ENCODE data around the gene EPRS1.
"Not testable (repeated sequence)": the region's sequence is repeated elsewhere in the genome, so short reads cannot be mapped to it uniquely, and the experiment has no call there.

EPRS1 gene

DNA sequence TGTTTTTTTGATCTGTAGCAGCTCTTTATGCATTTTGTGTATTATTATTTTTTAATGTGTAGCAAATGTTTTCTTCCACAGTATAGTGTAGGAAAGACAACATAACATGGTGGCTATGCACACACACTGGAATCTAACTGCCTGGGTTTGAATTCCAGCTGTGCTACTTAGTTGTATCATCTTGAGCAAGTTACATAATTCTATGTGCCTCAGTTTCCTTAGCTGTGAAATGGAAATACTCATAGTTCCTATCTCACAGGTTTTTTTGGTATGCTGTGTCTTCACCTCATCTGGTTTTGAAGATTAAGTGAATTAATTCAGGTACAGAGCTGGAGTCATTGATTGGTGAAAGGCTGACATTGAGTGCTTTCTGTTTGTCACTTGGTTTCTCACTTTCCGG, 46.4 kb upstream of the EPRS1 start:
- Histone ChIP-seq H2AFZ (ENCODE audit: low read length) (no peak overlapping the region), H3K9me3 (ENCODE audit: insufficient read depth, low read depth, low read length) (no peaks in the 10 kb centered on the region), H3K27me3 (ENCODE audit: insufficient read depth, low read length, poor library complexity, severe bottlenecking) (no peaks in the 10 kb centered on the region), H3K9ac (ENCODE audit: low read depth, low read length, poor library complexity, severe bottlenecking) (no peak overlapping the region), H3K4me2 (ENCODE audit: low read depth, low read length, poor library complexity, severe bottlenecking) (no peak overlapping the region), H4K20me1 (ENCODE audit: insufficient read depth, low read length, poor library complexity, severe bottlenecking) (peaks cover 17% of the 10 kb centered on the region), H3K4me3 (ENCODE audit: low read length, poor library complexity, severe bottlenecking) (no peak overlapping the region), H3F3A (ENCODE audit: low read depth) (no peaks in the 10 kb centered on the region; the same call in 1 of the 2 replicates), H3K36me3 (ENCODE audit: insufficient read depth, low read length) (no peaks in the 10 kb centered on the region), H3K4me1 (ENCODE audit: insufficient read depth, low read length, poor library complexity, severe bottlenecking) (peaks cover 22% of the 10 kb centered on the region), H3K79me2 (ENCODE audit: insufficient read depth, low read length) (peaks cover 46% of the 10 kb centered on the region), H3K9me2 (replicated peaks; ENCODE audit: low read depth, low read length) (no peaks in the 10 kb centered on the region)
- TF ChIP-seq, protein P1, sequence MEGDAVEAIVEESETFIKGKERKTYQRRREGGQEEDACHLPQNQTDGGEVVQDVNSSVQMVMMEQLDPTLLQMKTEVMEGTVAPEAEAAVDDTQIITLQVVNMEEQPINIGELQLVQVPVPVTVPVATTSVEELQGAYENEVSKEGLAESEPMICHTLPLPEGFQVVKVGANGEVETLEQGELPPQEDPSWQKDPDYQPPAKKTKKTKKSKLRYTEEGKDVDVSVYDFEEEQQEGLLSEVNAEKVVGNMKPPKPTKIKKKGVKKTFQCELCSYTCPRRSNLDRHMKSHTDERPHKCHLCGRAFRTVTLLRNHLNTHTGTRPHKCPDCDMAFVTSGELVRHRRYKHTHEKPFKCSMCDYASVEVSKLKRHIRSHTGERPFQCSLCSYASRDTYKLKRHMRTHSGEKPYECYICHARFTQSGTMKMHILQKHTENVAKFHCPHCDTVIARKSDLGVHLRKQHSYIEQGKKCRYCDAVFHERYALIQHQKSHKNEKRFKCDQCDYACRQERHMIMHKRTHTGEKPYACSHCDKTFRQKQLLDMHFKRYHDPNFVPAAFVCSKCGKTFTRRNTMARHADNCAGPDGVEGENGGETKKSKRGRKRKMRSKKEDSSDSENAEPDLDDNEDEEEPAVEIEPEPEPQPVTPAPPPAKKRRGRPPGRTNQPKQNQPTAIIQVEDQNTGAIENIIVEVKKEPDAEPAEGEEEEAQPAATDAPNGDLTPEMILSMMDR (conservative IDR thresholded peaks at IDR 0.05; ENCODE audit: low read length), result no peak
- TF ChIP-seq EZH2phosphoT487 (IDR thresholded peaks at IDR 0.05; ENCODE audit: borderline replicate concordance), result no peak

DNA sequence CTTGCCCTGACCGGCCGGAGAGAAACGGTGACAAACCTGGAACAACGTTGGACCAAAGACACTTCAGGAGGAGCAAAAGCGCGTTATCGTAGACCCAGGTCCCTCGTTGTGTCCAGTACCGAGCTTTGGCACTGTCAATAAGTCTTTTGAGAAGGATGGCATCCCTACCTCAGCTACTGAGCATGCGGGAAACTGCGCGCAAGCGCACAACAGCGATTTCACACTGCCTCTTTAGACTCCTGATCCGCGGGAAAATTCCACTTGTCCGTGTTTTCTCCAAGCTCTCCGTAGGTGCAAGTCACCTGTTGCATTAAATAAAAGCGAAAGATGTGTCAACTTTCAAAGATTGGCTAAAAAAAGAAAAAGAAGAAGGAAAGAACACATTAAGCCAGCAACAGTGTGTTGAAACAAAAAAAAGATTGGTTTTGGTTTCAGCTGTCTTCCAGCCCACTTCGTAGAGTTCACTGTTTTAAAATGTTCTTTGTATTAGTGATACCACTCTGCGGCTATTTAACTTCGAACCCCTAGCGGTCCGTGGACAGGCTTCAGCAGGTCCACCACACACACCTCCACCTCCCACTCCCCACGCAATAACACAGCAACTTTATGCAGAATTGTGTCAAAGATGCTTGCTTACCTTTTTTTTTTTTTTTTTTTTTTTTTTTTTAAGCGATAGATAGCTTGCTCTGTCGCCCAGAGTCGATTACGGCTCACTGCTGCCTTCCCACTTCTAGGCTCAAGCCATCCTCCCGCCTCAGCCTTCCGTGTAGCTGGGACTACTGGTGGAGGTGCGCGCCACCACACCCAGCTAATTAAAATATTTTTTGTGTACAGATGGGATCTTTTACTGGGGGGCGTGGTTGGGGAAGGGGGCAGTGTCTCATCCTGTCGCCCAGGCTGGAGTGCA, 43.6 kb upstream of the EPRS1 start, which contains the start of gene BPNT1:
TSS of gene BPNT1 (minus strand) at position 139 of the 907 bp plus-strand sequence. CDS start 9,942 bp downstream, outside the sequence.
- Histone ChIP-seq H3F3A (ENCODE audit: low read depth) (no peaks in the 10 kb centered on the region; the same call in 1 of the 2 replicates), H3K79me2 (ENCODE audit: insufficient read depth, low read length) (peaks cover 24% of the 10 kb centered on the region), H3K4me3 (ENCODE audit: low read length, poor library complexity, severe bottlenecking) (peak within 1 kb of the TSS; percentile 84), H3K9me2 (replicated peaks; ENCODE audit: low read depth, low read length) (no peaks in the 10 kb centered on the region), H3K9me3 (ENCODE audit: insufficient read depth, low read depth, low read length) (no peaks in the 10 kb centered on the region), H3K27me3 (ENCODE audit: insufficient read depth, low read length, poor library complexity, severe bottlenecking) (no peaks in the 10 kb centered on the region), H3K9ac (ENCODE audit: low read depth, low read length, poor library complexity, severe bottlenecking) (peak within 1 kb of the TSS; percentile 82), H3K4me1 (ENCODE audit: insufficient read depth, low read length, poor library complexity, severe bottlenecking) (peaks cover 12% of the 10 kb centered on the region), H3K4me2 (ENCODE audit: low read depth, low read length, poor library complexity, severe bottlenecking) (peak within 1 kb of the TSS; percentile 78), H2AFZ (ENCODE audit: low read length) (peak within 1 kb of the TSS; percentile 90), H3K36me3 (ENCODE audit: insufficient read depth, low read length) (no peaks in the 10 kb centered on the region), H4K20me1 (ENCODE audit: insufficient read depth, low read length, poor library complexity, severe bottlenecking) (peaks cover 6% of the 10 kb centered on the region)
- TF ChIP-seq, protein P1 (conservative IDR thresholded peaks at IDR 0.05; ENCODE audit: low read length), result peak; percentile 31; the same call in 1 of the 2 replicates
- no peak for TF ChIP-seq EZH2phosphoT487 (IDR thresholded peaks at IDR 0.05; ENCODE audit: borderline replicate concordance)

DNA sequence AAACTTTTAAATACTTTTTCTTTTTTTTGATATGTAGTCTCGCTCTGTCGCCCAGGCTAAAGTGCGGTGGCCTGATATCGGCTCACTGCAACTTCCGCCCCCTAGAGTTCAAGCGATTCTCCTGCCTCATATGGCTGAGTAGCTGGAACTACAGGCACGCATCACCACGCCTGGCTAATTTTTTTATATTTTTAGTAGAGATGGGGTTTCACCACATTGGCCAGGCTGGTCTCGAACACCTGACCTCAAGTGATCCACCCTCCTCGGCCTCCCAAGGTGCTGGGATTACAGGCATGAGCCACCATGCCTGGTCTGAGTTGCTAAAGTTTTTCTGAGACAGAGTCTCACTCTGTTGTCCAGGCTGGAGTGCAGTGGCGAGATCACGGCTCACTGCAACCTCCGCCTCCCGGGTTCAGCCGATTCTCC, 40.0 kb upstream of the EPRS1 start:
- H3K4me3 ChIP-seq (ENCODE audit: low read length, poor library complexity, severe bottlenecking); H2AFZ ChIP-seq (ENCODE audit: low read length); H3K4me2 ChIP-seq (ENCODE audit: low read depth, low read length, poor library complexity, severe bottlenecking); H3K36me3 ChIP-seq (ENCODE audit: insufficient read depth, low read length); H3K4me1 ChIP-seq (ENCODE audit: insufficient read depth, low read length, poor library complexity, severe bottlenecking); H3F3A ChIP-seq (ENCODE audit: low read depth); H3K27me3 ChIP-seq (ENCODE audit: insufficient read depth, low read length, poor library complexity, severe bottlenecking); H4K20me1 ChIP-seq (ENCODE audit: insufficient read depth, low read length, poor library complexity, severe bottlenecking); H3K9me2 ChIP-seq (replicated peaks; ENCODE audit: low read depth, low read length); H3K9me3 ChIP-seq (ENCODE audit: insufficient read depth, low read depth, low read length); H3K9ac ChIP-seq (ENCODE audit: low read depth, low read length, poor library complexity, severe bottlenecking): not testable (repeated sequence)
- TF ChIP-seq, protein P1 (conservative IDR thresholded peaks at IDR 0.05; ENCODE audit: low read length), result peak; percentile 50
- peaks cover 14% of the 10 kb centered on the region; the same call in 1 of the 2 replicates for H3K79me2 ChIP-seq (ENCODE audit: insufficient read depth, low read length)

All from Loucy (cell line).